GM19238 (cell line): ENCODE results near the gene KDM5B.
"Not testable (repeated sequence)": the region's sequence is repeated elsewhere in the genome, so short reads cannot be mapped to it uniquely, and the experiment has no call there.

Experiments
- DNase-seq: peaks from one replicate; pipeline ENCODE4 v3.0.0; 2011; ENCODE audit warnings: low spot score; ENCODE audit not compliant: insufficient read length

The KDM5B gene

GRCh38 chr1:202807926-202808757 lies at the start of gene KDM5B:
Gene KDM5B, minus strand, starts transcription at chr1:202808421. Its CDS starts 116 bp downstream, at chr1:202808305.
- DNase-seq = peak; percentile 31

- no peak for DNase-seq
These were observed 49.0 kb upstream of the KDM5B start for GRCh38 chr1:202857136-202857610.

- no peak for DNase-seq
These were observed 47.8 kb upstream of the KDM5B start for GRCh38 chr1:202856014-202856413.

- DNase-seq = no peak
These were observed 46.6 kb upstream of the KDM5B start for GRCh38 chr1:202854787-202855186.

GRCh38 chr1:202852163-202852904 lies 44.1 kb upstream of the KDM5B start:
- peak; percentile 33 for DNase-seq

GRCh38 chr1:202850593-202851362 lies 42.6 kb upstream of the KDM5B start:
- DNase-seq = no peak

- peak; percentile 49 for DNase-seq
These were observed 39.9 kb upstream of the KDM5B start for GRCh38 chr1:202848191-202848542.

- DNase-seq = no peak
These were observed 36.7 kb upstream of the KDM5B start for GRCh38 chr1:202844935-202845334.

- DNase-seq = no peak
These were observed 36.0 kb upstream of the KDM5B start for GRCh38 chr1:202844259-202844658.

GRCh38 chr1:202843081-202843480 lies 34.9 kb upstream of the KDM5B start:
- no peak for DNase-seq

GRCh38 chr1:202837746-202838262 lies 29.6 kb upstream of the KDM5B start:
- no peak for DNase-seq

- DNase-seq = no peak
These were observed 28.6 kb upstream of the KDM5B start for GRCh38 chr1:202836623-202837403.

- peak; percentile 46 for DNase-seq
These were observed 27.4 kb upstream of the KDM5B start for GRCh38 chr1:202835548-202836072.

GRCh38 chr1:202834771-202835547 lies 26.7 kb upstream of the KDM5B start:
- DNase-seq = no peak

- no peak for DNase-seq
These were observed 23.7 kb upstream of the KDM5B start for GRCh38 chr1:202831906-202832305.

- DNase-seq = not testable (repeated sequence)
These were observed 21.0 kb upstream of the KDM5B start for GRCh38 chr1:202829223-202829622.

- DNase-seq = no peak
These were observed 17.5 kb upstream of the KDM5B start for GRCh38 chr1:202825748-202826147.

GRCh38 chr1:202821467-202821866 lies 13.2 kb upstream of the KDM5B start:
- DNase-seq = no peak

- no peak for DNase-seq
These were observed 10.6 kb upstream of the KDM5B start for GRCh38 chr1:202818819-202819218.

- DNase-seq = no peak
These were observed 6.9 kb upstream of the KDM5B start for GRCh38 chr1:202815120-202815519.
